KOPT-K1 (cell line): ENCODE results near the gene XIRP1.

Source experiments
- H3K27ac ChIP-seq: fragments of 200-600 bp; sonication (generic); 2 replicates; pipeline ENCODE4 v1.5.1; 2016; ENCODE audit warnings: antibody characterized with exemption, mild to moderate bottlenecking, low read depth, low read length; ENCODE audit not compliant: poor library complexity, severe bottlenecking
- H3K36me3 ChIP-seq: fragments of 200-600 bp; sonication (generic); 2 replicates; pipeline ENCODE4 v1.5.1; 2017; ENCODE audit warnings: antibody characterized with exemption, mild to moderate bottlenecking, low read length, moderate library complexity; ENCODE audit not compliant: insufficient read depth
- H3K9me3 ChIP-seq: fragments of 200-600 bp; sonication (generic); 2 replicates; pipeline ENCODE4 v1.5.1; 2017; ENCODE audit warnings: antibody characterized with exemption, low read length, mild to moderate bottlenecking; ENCODE audit not compliant: insufficient read depth, poor library complexity, severe bottlenecking

Gene XIRP1

GRCh38 chr3:39149059-39149455 lies 43.3 kb downstream of the XIRP1 start:
- Histone ChIP-seq H3K36me3 (peaks cover 17% of the 10 kb centered on the region), H3K27ac (no peak overlapping the region), H3K9me3 (no peaks in the 10 kb centered on the region)

GRCh38 chr3:39148435-39149058 lies 43.8 kb downstream of the XIRP1 start:
- Histone ChIP-seq H3K36me3 (peaks cover 22% of the 10 kb centered on the region), H3K9me3 (no peaks in the 10 kb centered on the region), H3K27ac (peak overlapping the region; percentile 86)

DNA sequence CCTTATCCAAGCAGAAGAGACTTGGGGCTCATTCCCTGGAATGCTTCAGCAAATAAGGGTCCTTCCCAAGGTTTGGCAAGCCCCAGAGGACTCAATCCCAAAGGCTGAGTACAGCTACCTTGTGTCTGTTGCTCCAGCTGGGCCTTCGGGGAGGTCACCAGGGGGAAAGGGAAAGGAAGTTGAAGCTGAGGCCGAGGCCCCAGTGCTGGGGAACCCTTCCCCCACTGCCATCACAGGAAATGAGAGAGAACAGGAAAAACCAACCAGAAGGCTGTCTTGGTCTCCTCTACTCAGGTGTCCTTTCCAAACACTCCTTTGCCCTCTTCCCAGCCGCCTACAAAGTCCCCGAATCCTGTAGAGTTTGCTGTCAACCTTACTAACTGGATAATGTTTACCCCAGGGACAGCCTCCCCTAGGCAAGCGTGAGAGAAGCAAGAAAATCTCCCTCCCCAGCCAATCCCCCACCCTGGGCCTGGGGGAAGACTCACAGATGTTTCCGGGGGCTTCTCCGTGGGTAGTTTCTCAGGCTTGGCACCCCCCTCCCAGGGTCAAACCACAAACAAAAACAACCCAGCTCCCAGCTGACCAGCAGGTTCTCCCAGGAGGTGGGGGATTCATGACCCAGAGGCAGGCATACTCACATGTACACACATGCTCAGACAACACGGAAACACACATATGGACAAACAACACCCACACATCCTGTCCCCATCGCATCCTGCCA lies 44.5 kb downstream of the XIRP1 start:
- Histone ChIP-seq H3K36me3 (peaks cover 29% of the 10 kb centered on the region), H3K9me3 (no peaks in the 10 kb centered on the region), H3K27ac (peak overlapping the region; percentile 86)

DNA sequence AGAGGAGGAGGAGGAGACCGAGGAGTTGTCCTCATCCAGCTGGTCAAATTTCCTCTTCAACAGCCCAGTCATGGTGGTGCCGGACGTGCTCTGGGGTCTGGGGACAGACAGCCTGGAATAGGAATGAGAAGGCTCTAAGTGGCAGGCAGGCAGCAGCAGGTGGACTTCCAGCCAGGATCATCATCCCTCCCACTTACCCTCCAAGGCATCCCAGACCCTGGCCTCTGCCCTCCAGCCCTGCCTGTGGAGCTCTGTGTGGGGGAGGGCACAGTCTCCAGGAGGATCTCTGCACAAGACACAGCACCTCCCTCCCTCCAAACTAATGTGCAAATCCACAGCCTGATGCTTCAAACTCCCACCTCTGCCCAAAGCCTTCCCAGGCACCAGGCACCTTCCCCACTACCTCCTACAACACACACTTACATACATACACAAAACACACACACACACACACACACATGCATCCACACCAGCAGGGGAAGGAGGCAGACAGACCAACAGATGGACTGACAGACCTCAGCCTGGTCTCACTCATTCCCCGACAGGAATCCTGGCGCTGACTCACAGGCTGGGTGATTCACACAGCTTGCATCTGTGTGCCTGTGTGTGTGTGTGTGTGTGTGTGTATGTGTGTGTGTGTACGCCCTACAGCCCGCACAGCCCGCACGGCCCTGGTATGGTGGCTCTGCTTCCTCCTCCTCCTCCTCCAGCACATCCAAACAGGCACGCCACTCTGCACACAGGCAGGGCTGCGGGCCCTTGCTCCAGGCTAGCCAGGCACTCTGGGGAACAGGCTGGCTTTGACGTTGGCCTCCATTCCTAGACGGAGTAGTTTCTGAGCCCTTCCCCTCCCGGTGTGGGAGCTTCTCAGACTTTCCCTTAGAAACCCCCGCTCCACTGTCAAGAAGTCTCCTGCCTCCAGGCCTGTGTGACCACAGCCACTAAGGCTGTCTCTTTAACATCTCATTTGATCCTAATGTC lies 45.5 kb downstream of the XIRP1 start:
- Histone ChIP-seq H3K27ac (peak overlapping the region; percentile 86), H3K9me3 (no peaks in the 10 kb centered on the region), H3K36me3 (peaks cover 35% of the 10 kb centered on the region)

DNA sequence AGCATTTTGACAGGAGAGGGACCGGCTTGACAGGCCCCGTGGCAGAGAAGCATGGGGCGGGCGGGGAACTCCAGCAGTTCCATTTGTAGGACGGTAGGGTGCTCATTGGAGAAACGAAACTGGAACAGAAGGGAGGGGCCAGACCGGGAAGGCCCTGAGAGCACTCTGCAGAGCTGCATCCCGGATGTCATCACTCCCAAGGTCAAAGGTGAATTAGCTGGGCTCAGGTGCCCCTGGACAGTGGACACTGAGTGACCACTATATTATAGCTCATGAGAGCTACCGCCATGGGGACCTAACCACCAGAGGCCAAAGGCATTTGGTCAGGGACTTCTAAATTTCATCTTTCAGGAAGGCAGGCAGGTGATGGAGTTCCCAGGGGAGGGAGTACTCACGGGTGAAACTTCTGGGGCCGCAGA lies 46.3 kb downstream of the XIRP1 start:
- H3K36me3 ChIP-seq: peaks cover 35% of the 10 kb centered on the region
- no peaks in the 10 kb centered on the region for H3K9me3 ChIP-seq
- H3K27ac ChIP-seq: no peak overlapping the region

DNA sequence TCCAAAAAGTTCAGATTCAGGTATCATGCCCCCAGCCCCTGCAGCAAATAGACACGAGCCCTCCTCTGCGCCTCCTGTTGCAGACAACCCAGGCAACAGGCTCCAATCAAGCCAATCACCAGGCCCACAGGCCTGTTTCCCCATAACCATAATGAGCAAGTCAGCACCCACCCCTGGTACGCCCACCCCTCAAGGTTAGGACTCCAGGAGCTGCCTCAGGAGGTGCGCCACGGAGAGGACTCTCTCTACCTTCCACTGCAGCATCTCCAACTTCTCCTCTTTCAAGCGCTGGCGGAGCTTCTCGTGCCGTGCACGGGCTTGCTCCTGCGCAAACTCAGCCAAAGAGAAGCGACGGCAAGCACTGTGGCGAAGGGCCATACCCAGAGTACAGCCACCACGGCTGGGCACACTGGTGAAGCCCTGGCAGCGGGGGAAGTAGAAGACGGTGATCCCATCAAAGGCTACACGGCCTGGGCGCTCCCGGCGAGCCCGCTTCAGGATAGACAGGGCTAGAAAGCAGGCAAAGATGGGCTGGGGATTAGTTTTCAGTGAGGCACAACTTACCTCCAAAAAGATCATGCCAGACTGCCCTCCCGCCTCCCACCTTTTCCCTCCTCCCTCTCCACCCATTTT lies 47.5 kb downstream of the XIRP1 start:
- Histone ChIP-seq H3K36me3 (peaks cover 35% of the 10 kb centered on the region), H3K9me3 (no peaks in the 10 kb centered on the region), H3K27ac (no peak overlapping the region)

GRCh38 chr3:39144095-39144747 lies 48.2 kb downstream of the XIRP1 start:
- H3K27ac ChIP-seq: no peak overlapping the region
- peaks cover 35% of the 10 kb centered on the region for H3K36me3 ChIP-seq
- no peaks in the 10 kb centered on the region for H3K9me3 ChIP-seq

DNA sequence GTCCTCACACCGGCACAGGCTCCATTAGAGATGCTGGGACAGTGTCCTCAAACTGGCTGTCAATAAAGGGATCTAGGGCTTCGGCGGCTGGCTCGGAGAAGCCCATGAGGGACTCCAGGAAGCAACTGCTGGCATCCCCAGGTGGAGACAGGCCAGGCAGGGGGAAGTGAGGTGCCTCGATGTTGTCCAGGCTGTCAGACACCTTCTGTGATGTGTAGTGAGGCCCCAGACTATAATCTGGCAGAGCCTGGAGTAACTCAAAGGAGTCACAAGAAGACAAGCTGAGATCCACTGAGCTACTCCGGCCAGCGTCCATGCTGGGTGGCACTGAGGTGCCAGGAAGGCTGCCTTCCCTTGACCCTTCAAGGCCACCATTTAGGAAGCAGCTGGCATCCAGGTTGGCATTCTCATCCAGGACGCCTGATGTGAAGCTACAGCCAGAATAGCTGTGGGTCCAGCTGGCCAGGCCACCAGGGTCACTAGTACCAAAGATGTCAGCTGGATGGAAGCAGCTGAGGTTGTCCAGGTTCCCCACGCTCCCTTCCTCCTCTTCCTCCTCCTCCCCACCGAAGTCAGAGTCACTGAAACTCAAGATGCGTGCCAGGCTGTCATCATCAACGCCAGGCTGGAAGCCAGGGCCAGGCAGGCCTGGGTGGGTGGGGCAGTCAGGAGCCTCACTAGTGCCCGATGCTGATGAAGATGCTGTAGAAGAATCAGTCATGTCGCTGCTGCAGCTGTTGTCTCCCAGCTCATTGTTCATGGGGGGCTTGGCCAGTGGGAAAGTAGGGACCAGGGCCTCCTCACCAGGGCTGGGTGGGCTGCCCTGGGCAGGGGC lies 49.1 kb downstream of the XIRP1 start:
- Histone ChIP-seq H3K27ac (no peak overlapping the region), H3K36me3 (peaks cover 35% of the 10 kb centered on the region), H3K9me3 (no peaks in the 10 kb centered on the region)

DNA sequence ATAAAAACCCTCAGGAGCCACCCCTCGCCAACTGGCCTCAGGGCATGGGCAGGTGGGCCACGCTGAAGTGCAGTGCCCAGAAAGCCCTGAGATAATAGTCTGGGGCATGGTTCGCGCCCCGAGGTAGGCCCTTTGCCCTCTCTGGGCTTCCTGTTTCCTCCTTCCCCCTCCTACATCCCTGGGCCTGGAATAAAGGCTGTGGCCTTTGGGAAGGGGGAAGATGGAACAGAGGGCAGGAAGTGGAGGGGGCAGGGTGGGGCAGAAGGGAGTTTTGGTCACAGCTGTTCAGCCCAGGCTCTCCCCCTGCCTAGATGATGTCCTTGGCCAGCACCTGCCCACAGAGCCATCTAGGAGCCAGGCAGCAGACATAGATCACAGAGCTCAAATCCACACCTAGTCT lies 50.3 kb downstream of the XIRP1 start:
- Histone ChIP-seq H3K9me3 (no peaks in the 10 kb centered on the region), H3K36me3 (peaks cover 35% of the 10 kb centered on the region), H3K27ac (no peak overlapping the region)

GRCh38 chr3:39141171-39141995 lies 51.0 kb downstream of the XIRP1 start:
- Histone ChIP-seq H3K27ac (no peak overlapping the region), H3K9me3 (no peaks in the 10 kb centered on the region), H3K36me3 (peaks cover 35% of the 10 kb centered on the region)

- Histone ChIP-seq H3K27ac (no peak overlapping the region), H3K9me3 (no peaks in the 10 kb centered on the region), H3K36me3 (peaks cover 29% of the 10 kb centered on the region)
Observed at GRCh38 chr3:39140341-39140971, 51.9 kb downstream of the XIRP1 start.

DNA sequence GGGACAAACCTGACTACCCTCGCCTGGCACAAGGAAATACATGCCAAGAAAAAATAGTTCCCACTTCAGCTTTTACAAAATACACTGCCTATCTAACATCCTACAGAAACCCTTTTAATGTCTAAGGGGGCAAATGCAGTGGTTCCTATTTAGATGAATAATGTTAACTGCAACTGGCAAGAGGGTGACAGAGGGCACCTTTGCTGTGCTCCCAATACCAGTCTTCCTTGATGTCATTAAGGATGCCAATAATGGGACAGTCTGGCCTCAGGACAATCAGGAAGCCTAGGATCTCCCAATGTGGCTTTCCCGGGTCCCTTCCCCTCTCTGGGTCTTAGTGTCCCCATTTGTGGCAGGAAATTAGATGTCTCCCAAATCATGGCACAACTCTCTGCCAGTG lies 53.0 kb downstream of the XIRP1 start:
- Histone ChIP-seq H3K27ac (no peak overlapping the region), H3K9me3 (no peaks in the 10 kb centered on the region), H3K36me3 (peaks cover 22% of the 10 kb centered on the region)
